NCI-H82 treated with DMSO at 0.1 percent for 48 hours (cell line): Measurements from ENCODE around the gene LEUTX.
"Not testable (repeated sequence)": the region's sequence is repeated elsewhere in the genome, so short reads cannot be mapped to it uniquely, and the experiment has no call there.

Experiments
- DNase-seq: peaks from one replicate; lab custom pipeline; 2025; ENCODE audit not compliant: unreplicated experiment; lab: John Stamatoyannopoulos, UW

The LEUTX gene

GRCh38 chr19:39768786-39769185 is 9.9 kb upstream of the LEUTX start:
- no peak for DNase-seq

GRCh38 chr19:39780894-39781293 is 2.2 kb downstream of the LEUTX start:
- DNase-seq = no peak

GRCh38 chr19:39788244-39788643 is 9.6 kb downstream of the LEUTX start:
- no peak for DNase-seq

GRCh38 chr19:39792999-39793546 is 14.4 kb downstream of the LEUTX start:
- DNase-seq = peak; percentile 55

GRCh38 chr19:39795001-39795400 is 16.3 kb downstream of the LEUTX start:
- DNase-seq = no peak

DNA sequence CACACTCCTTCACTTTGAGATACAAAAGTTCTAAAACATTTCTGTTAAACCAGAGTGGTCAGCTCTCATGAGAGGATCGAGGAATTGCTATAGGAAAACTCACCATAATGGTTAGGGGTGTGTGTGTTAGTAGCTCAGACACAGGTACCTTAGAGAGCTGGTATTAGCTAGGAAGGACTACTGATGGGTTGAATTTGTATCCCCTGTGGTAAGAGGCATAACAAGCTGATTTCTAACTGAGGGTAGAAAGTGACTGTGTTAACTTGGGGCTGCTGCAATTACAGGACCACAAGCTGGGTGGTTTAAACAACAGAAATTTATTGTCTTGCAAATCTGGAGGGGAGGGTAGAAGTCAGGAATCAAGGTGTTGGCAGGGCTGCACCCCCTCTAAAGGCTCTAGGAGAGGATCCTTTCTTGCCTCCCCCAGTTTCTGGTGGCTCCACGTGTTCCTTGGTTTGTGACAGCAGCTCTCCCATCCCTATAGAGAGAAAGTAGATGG is 17.4 kb downstream of the LEUTX start:
- no peak for DNase-seq

- no peak for DNase-seq
These were observed 18.4 kb downstream of the LEUTX start for GRCh38 chr19:39797083-39797482.

DNA sequence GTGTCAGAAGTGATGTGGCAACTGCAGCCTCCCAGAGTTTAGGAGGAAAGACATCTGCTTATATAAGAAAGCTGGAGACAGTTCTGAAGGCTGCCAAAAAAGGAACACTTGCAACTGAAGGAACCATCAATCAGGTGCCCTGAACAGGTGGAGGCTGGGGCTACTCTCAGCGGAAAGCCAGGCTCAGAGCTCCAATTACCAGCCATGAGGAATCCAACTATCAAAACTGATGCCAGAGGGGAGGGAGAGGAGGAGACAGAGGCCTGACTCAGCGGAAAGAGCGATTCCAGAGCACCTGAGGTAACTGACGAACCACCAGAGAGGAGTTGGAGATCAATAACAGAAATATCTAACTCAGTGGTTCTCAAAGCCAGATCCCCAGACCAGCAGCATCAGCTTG is 24.3 kb downstream of the LEUTX start:
- no peak for DNase-seq

GRCh38 chr19:39805104-39805503 is 26.4 kb downstream of the LEUTX start:
- no peak for DNase-seq

GRCh38 chr19:39807846-39808364 is 29.3 kb downstream of the LEUTX start:
- DNase-seq = no peak

GRCh38 chr19:39808688-39809087 is 30.0 kb downstream of the LEUTX start:
- DNase-seq = not testable (repeated sequence)

DNA sequence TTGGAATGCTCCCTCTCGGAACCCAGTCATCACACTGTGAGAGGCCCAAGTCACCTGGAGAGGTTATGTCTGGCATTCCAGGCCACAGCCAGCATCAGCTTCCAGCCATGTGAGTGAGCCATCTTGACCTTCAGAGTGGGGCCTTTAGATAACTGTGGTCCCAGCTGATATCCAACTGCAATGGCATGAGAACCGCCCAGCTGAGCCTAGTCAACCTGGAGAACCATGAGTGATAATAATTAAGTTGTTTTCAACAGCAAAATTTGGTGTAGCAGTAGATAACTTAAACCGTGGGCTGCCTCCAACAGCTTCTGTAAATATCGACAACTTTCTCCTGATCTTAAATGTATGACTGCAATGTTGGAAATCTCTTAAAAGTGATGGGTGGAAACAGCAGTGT is 30.7 kb downstream of the LEUTX start:
- no peak for DNase-seq

DNA sequence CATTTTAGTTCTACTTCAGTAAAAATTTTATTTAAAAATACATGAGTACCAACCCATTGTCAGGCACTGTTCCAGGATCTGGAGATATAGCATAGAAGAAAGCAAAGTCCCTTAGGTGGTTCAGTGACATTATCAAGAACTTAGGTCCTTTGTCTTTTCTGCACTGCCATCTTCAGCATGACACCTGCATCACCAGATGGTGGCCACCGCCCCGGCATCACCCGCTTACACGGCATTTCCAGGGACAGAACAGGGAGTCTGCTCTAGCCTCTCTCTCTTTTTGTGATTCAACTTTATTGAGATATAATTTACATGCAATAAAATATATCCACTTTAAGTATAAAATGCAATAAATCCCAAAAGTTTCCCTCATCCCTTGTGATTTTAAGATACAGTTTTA is 31.8 kb downstream of the LEUTX start:
- DNase-seq = no peak

DNA sequence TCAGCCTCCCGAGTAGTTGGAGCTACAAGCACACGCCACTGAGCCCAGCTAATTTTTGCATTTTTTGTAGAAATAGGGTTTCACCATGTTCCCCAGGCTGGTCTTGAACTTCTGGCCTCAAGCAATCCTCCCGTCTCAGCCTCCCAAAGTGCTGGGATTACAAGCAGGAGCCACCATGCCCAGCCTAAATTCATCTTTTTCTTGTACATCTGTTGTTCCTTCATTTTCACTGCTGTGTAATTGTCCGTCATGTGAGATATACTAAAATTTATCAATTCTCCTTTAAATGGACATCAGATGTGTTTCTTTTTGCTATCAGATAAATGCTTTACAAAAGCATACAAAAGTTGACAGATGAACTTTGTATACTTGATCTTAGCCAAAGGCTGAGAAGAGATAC is 32.4 kb downstream of the LEUTX start:
- no peak for DNase-seq

- DNase-seq = no peak
These were observed 34.8 kb downstream of the LEUTX start for GRCh38 chr19:39813264-39813993.

GRCh38 chr19:39814111-39814510 is 35.5 kb downstream of the LEUTX start:
- DNase-seq = not testable (repeated sequence)

GRCh38 chr19:39814595-39814994 is 35.9 kb downstream of the LEUTX start:
- no peak for DNase-seq

GRCh38 chr19:39816287-39817048 is 37.8 kb downstream of the LEUTX start:
- DNase-seq = no peak

- no peak for DNase-seq
These were observed 39.4 kb downstream of the LEUTX start for GRCh38 chr19:39817888-39818561.

GRCh38 chr19:39818626-39819097 is 40.0 kb downstream of the LEUTX start:
- no peak for DNase-seq

- DNase-seq = no peak
These were observed 41.1 kb downstream of the LEUTX start for GRCh38 chr19:39819786-39820185.
